Ecto neural progenitor cell (in vitro differentiated cells): Measurements from ENCODE around the gene TAOK1.

ENCODE experiments used
- DNase-seq: peaks from one replicate; pipeline ENCODE4 v3.0.0-alpha.2; 2018; ENCODE audit warnings: low spot score

TAOK1 gene

GRCh38 chr17:29379084-29379991 lies 10.8 kb upstream of the TAOK1 start:
- DNase-seq = no peak

- no peak for DNase-seq
Measured at GRCh38 chr17:29383686-29384085, 6.5 kb upstream of the TAOK1 start.

- DNase-seq = no peak
Measured at GRCh38 chr17:29384901-29385300, 5.3 kb upstream of the TAOK1 start.

GRCh38 chr17:29386760-29387159 lies 3.4 kb upstream of the TAOK1 start:
- no peak for DNase-seq

- DNase-seq = no peak
Measured at GRCh38 chr17:29388937-29389336, 1.2 kb upstream of the TAOK1 start.

GRCh38 chr17:29390851-29391631 lies 878 bp downstream of the TAOK1 start:
- no peak for DNase-seq

- DNase-seq = no peak
Measured at GRCh38 chr17:29393436-29393835, 3.3 kb downstream of the TAOK1 start.

- DNase-seq = no peak
Measured at GRCh38 chr17:29394761-29395160, 4.6 kb downstream of the TAOK1 start.

GRCh38 chr17:29396066-29396465 lies 5.9 kb downstream of the TAOK1 start:
- DNase-seq = no peak

- DNase-seq = no peak
Measured at GRCh38 chr17:29399634-29400033, 9.5 kb downstream of the TAOK1 start.

GRCh38 chr17:29400818-29401217 lies 10.7 kb downstream of the TAOK1 start:
- DNase-seq = no peak

- no peak for DNase-seq
Measured at GRCh38 chr17:29401258-29401657, 11.1 kb downstream of the TAOK1 start.

GRCh38 chr17:29407856-29408255 lies 17.7 kb downstream of the TAOK1 start:
- no peak for DNase-seq

- no peak for DNase-seq
Measured at GRCh38 chr17:29409963-29410362, 19.8 kb downstream of the TAOK1 start.

- no peak for DNase-seq
Measured at GRCh38 chr17:29412780-29413565, 22.8 kb downstream of the TAOK1 start.

- no peak for DNase-seq
Measured at GRCh38 chr17:29420128-29420527, 30.0 kb downstream of the TAOK1 start.

GRCh38 chr17:29430275-29430674 lies 40.1 kb downstream of the TAOK1 start:
- DNase-seq = no peak

GRCh38 chr17:29433541-29433940 lies 43.4 kb downstream of the TAOK1 start:
- no peak for DNase-seq

GRCh38 chr17:29434550-29434949 lies 44.4 kb downstream of the TAOK1 start:
- DNase-seq = no peak

GRCh38 chr17:29442451-29442850 lies 52.3 kb downstream of the TAOK1 start:
- no peak for DNase-seq

GRCh38 chr17:29443041-29443739 lies 53.0 kb downstream of the TAOK1 start:
- DNase-seq = no peak

GRCh38 chr17:29444589-29444988 lies 54.4 kb downstream of the TAOK1 start:
- DNase-seq = no peak
